NCI-H2171 (cell line): ENCODE data around the gene PPP1R12A.
"Not testable (repeated sequence)": the region's sequence is repeated elsewhere in the genome, so short reads cannot be mapped to it uniquely, and the experiment has no call there.

ENCODE experiments used
- DNase-seq: peaks from one replicate; lab custom pipeline; 2025; lab: John Stamatoyannopoulos, UW

Gene PPP1R12A

GRCh38 chr12:79891506-79892162 lies 43.3 kb downstream of the PPP1R12A start:
- DNase-seq = no peak

GRCh38 chr12:79887890-79888289 lies 47.0 kb downstream of the PPP1R12A start:
- DNase-seq = no peak

DNA sequence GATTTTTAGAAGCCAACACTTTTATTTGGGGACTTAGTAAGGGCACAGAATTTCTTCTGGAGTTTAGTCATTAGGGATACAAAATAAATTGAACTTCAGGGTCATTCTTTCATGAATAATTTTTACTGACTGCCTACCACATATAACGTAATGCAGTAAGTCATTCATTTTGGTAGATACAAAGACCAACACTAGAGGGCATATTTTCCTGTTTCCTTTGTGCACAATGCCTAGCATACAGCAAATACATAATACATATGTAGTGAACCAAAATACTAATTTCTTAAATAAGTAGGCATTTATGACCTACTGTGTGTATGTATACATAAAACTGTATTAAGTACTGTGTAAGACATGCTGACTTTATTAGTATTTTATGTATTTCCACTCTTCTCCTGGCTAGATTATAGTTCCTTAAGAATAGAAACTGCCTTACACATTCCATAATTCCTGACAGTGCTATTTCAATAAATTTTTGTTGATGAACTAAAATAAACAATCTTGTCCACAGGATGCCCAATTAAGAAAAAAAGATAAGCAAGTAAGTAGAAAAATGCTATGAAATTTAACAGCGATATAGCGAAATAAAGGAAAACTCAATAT lies 47.9 kb downstream of the PPP1R12A start:
- DNase-seq = no peak

GRCh38 chr12:79885911-79886490 lies 48.9 kb downstream of the PPP1R12A start:
- DNase-seq = no peak

DNA sequence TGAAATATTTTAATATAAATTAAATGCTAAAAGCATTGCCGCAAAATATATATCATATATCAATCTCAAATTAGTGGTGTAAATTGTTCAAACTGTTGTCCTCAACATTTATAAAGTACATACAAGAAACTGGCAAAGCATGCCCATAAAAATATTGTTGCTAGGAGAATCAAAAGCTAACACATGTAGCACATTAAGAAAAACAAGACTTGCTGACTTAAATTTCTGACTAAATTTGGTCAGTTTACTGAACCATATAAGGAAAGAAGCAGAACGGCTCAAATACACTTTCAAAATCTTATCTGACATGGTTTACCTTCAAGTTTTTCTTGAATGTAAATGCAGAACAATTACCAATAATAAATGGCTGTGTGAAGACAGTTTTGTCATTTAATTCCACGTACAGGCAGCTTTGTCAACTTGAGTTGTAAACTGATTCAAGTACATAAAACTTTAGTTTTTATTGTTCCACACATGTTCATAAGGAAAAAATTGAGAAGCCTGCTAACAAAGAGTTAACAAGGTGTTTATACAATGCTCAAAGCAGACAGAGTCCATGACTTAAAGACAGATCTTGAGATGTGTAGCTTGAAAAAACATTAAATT lies 50.4 kb downstream of the PPP1R12A start:
- no peak for DNase-seq

DNA sequence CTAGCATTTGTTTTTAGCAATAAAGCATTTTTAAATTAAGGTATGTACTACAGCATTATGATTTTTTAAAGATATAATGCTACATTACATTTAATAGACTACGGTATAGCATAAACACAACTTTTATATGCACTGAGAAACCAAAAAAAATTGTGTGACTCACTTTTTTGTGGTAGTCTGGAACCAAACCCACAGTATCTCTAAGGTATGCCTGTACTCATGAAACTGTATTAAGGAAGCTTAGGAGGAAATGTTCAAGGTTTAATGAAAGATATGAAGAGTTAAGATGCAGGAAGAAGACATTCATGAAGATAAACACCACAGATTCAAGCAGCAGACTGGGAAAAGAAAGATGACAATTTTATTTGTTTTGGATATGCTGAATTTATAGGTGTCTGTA lies 51.7 kb downstream of the PPP1R12A start:
- no peak for DNase-seq

DNA sequence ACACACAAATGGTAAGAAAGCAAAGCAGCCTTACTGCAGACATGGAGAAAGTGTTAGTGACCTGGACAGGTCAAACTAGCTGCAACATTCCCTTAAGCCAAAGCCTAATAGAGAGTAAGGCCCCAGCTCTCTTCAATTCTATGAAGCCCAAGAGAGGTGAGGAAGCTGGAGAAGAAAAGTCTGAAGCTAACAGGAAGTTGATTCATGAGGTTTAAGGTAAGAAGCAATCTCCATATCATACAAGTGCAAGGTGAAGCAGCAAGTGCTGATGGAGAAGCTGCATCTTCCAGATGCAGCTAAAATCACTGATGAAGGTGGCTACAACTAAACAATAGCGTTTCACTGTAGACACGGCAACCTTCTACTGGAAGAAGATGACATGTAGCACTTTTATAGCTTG lies 53.5 kb downstream of the PPP1R12A start:
- DNase-seq = no peak

DNA sequence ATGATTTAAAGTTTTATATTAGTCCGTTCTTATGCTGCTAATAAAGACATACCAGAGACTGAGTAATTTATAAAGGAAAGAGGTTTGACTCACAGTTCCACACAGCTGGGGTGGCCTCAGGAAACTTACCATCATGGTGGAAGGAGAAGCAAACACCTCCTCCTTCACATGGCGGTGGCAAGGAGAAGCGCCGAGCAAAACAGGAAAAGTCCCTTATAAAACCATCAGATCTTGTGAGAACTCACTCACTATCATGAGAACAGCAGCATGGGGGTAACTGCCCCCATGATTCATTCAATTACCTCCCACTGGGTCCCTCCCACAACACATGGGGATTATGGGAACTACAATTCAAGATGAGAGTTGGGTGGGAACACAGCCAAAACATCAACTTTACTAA lies 56.4 kb downstream of the PPP1R12A start:
- DNase-seq = not testable (repeated sequence)

DNA sequence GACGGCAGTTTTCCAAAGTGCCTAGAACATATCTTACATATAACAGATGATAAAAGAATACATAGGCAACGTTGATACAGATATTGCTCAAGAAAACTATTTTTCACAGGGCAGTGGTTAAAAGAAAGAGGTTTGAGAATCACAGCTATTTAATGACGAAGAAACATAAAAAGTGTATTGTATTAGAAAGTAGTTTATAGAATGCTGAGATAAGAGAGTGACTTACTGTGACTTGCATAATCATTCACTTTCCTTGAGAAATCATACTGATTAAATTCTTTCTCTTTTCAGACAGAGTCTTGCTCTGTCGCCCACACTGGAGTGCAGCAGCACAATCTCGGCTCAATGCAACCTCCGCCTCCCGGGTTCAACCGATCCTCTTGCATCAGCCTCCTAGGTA lies 57.7 kb downstream of the PPP1R12A start:
- DNase-seq = no peak

DNA sequence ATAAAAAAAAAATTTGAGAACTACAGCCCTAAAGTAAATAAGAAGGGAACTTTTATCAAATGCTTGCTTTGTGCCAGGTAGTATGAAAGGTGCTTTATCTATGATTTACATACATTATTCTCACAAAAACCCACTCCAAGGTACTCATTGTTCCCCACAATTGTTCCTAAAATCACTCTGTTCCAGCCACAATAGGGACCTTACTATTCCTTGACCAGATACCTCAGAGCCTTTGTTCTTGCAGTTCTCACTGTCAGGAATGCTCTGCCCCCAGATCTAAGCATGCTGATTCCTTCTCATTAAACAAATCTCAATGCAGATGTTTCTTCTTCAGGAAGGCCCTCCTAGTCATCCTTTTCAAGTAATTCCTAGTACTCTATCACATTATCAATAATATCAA lies 60.2 kb downstream of the PPP1R12A start:
- no peak for DNase-seq

DNA sequence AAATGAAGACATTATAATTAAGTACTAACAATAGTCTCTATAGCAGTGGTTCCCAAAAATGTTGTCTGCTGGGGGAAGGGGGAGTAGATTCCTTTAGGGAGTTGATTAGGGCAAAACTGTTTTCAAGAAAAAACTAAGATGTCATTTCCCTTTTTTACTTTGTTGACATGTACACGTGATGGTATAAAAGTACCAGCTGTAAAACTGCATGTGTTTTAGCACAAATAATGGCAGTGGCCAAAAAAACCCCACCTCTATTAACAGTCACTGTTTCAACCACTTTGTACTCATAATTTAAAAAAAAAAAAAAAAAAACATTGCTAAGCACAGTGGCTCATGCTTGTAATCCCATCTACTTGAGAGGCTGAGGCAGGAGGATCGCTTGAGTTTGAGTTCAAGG lies 61.7 kb downstream of the PPP1R12A start:
- no peak for DNase-seq

GRCh38 chr12:79871621-79872020 lies 63.3 kb downstream of the PPP1R12A start:
- no peak for DNase-seq

DNA sequence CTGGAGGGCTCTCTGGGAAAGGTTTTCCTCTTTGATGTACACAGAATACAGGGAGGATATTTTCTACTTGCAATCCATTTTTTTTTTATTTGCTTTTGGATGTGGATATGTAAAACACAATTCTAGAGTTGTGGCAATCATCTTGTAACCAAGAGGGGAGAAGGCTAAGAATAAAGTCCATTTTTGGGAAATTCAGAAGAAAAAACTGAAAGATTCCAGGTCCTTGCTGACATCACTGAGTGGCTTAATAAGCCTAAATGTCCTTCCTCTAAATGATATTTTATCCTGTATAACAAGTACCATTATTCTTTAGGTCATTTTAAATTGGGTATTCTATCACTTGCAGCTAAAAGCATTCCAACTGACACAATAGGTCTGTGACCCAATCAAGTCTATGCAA lies 64.0 kb downstream of the PPP1R12A start:
- no peak for DNase-seq

DNA sequence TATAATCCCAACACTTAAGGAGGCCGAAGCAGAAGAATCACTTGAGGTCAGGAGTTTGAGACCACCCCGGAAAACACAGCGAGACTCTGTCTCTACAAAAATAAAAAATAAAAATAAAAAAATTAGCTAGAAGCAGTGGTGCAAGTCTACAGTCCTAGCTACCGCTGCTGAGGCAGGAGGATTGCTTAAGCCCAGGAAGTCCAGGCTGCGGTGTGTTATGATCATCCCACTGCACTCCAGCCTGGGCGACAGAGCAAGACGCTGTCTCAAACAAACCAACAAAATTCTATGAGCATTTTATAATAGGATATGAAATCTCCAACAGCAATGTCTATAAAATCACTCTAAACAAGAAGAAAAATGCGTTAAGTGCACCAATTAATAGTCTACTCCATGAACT lies 75.3 kb downstream of the PPP1R12A start:
- DNase-seq = no peak

DNA sequence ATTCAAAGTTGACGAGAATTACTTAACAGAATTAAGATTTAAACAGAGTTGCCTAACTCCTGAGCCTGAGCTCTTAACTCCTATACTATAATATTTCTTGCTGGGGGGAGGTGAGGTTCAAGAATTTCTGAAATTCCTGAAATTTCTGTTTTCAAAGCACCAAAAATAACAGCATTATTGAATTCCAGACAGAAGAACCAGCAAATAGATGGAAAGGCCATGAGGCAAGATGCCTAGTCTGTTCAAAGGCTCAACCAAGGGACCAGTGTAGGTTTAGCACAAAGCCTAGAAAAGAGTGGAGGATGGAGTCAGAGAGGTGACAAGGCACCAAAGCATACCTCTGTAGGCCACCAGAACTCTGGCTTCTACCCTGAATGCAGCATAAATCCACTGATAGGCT lies 76.4 kb downstream of the PPP1R12A start:
- no peak for DNase-seq

DNA sequence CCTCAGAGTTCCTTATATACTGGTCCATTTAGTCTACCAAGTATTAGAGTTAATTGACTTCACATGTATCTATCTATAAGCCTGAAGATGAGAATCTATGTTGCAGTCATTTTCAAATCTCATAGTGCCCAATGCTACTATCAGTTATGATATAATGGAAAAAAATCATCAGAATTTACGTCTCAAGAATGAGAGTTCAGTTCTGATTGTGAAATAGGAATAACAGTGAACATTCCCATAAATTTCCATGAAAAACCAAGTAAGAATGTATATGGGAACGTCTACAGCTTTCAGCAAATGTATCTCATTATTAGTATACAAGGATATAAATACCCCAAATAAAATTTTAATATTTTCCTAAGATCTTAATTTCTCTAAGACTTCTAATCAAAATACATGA lies 77.2 kb downstream of the PPP1R12A start:
- no peak for DNase-seq

- no peak for DNase-seq
Observed at GRCh38 chr12:79850610-79851299, 84.1 kb downstream of the PPP1R12A start.

- no peak for DNase-seq
Observed at GRCh38 chr12:79848339-79848738, 86.6 kb downstream of the PPP1R12A start.

DNA sequence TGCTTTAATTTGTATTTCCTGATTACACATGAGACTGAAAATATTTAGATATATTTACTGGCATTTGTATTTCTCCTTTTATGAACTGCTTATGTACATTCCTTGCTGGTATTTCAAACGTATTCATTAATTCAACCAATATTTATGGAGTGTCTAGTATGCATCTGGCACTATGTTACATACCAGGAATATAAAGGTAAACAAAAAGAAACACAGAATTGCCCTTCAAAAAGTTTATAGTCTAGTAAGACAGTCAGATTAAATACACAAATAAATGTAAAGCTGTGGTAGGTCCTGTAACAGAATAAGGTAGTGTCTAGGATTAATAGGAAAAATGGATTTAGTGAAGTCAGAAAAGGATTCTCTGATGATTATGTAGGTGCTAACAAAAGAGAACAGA lies 87.5 kb downstream of the PPP1R12A start:
- DNase-seq = no peak

GRCh38 chr12:79844693-79845092 lies 90.2 kb downstream of the PPP1R12A start:
- DNase-seq = no peak

GRCh38 chr12:79843978-79844377 lies 90.9 kb downstream of the PPP1R12A start:
- no peak for DNase-seq

DNA sequence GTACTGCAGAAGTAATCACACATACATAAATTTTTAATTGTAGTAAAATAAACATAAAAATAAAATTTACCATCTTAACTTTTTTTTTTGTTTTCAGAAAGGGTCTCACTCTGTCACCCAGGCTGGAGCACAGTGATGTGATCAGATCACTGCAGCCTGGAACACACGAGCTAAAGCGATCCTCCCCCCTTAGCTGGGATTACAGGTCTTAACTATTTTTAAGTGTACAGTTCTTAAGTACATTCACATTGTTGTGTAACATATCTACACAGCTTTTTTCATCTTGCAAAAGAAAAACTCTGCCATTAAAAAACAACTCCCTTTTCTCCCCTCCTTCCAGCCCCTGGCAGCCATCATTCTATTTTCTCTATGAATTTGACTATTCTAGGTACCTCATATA lies 92.3 kb downstream of the PPP1R12A start:
- DNase-seq = no peak

DNA sequence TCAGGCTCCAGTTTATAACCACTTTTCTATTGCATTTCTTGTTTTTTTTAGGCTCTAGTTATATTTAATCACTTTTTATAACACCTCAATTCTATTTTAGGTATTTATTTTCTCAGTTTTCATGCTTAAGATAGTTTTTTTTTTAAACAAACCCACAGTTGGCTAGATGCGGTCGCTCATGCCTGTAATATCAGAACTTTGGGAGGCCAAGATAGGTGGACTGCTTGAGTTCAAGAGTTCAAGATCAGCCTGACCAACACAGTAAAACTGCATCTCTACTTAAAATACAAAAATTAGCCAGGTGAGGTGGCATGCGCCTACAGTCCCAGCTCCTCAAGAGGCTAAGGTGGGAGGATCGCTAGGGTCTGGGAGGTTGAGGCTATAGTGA lies 93.0 kb downstream of the PPP1R12A start:
- DNase-seq = no peak
